ENCODE data around the gene FEN1.

DNA sequence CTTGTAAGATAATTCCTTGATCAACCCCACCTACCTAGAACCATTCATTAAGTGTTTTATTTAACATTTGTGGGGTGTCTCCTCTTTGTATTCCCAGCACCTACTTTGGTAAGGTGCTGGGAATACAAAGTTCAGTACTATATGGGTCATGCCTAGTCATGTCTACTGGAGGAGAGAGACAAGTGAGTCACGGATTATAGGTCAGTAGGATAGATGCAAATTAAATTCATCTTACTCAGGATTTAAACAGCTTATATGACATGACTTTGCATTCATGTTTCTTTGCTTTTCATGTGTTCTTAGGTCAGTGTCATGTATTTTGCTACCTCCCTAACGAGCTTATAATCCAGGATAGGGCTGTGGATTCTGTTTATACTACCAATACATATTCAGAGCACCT lies 27.5 kb downstream of the FEN1 start:
- TF ChIP-seq, protein P1, sequence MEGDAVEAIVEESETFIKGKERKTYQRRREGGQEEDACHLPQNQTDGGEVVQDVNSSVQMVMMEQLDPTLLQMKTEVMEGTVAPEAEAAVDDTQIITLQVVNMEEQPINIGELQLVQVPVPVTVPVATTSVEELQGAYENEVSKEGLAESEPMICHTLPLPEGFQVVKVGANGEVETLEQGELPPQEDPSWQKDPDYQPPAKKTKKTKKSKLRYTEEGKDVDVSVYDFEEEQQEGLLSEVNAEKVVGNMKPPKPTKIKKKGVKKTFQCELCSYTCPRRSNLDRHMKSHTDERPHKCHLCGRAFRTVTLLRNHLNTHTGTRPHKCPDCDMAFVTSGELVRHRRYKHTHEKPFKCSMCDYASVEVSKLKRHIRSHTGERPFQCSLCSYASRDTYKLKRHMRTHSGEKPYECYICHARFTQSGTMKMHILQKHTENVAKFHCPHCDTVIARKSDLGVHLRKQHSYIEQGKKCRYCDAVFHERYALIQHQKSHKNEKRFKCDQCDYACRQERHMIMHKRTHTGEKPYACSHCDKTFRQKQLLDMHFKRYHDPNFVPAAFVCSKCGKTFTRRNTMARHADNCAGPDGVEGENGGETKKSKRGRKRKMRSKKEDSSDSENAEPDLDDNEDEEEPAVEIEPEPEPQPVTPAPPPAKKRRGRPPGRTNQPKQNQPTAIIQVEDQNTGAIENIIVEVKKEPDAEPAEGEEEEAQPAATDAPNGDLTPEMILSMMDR (IDR thresholded peaks at IDR 0.05), result no peak
- TF ChIP-seq POLR2A (IDR thresholded peaks at IDR 0.05), result no peak
